Gastroesophageal sphincter (tissue), 3 donors: Measurements from ENCODE around the gene HELB.

Experiments used
- CTCF ChIP-seq, 4 experiments: fragments of 200-600 bp in 2 of 4; fragments of 450-650 bp in 2 of 4; sonication (generic) in 1 of 4; IDR thresholded peaks; one replicate each; pipeline ENCODE4 v1.5.1; 2017 to 2019; ENCODE audit warnings: antibody characterized with exemption in 4 of 4, mild to moderate bottlenecking in 2 of 4, moderate library complexity in 2 of 4
- EP300 ChIP-seq: sonication (generic); formaldehyde crosslinking; IDR thresholded peaks from one replicate; pipeline ENCODE4 v1.6.1; 2017; ENCODE audit warnings: antibody characterized with exemption, mild to moderate bottlenecking
- POLR2A ChIP-seq, 2 donors: fragments of 450-650 bp; IDR thresholded peaks; one replicate each; pipeline ENCODE4 v1.6.1; 2017; ENCODE audit warnings: antibody characterized with exemption in 2 of 2, mild to moderate bottlenecking in 2 of 2, moderate library complexity in 1 of 2
- POLR2AphosphoS5 ChIP-seq: sonication (generic); formaldehyde crosslinking; IDR thresholded peaks from one replicate; pipeline ENCODE4 v1.6.1; 2017; ENCODE audit warnings: antibody characterized with exemption

DNA sequence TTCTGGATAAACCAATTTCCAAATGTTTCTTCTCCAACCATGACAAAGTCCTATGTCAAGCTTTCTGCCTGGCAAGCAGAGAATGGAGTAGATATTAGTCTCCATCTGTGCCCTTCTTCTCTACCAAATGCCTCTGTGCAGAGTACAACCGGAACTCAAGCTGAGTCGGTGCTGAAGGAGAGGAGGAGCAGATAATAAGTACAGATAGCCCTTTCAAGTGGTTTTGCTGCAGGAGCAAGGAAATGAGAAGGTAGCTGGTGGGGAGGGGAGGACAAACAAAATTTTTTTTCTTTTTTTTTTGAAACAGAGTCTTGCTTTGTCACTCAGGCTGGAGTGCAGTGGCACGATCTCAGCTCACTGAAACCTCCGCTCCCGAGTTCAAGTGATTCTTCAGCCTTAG lies 14.2 kb upstream of the HELB start:
- TF ChIP-seq CTCF (IDR thresholded peaks at IDR 0.05) (no peak), POLR2A (IDR thresholded peaks at IDR 0.05) (no peak), EP300 (no peak), POLR2AphosphoS5 (no peak)
